ENCODE measurements around the gene STXBP2. TPM values are rescaled to one million over a fixed set of nuclear protein-coding genes. Genes with fewer than 3 reads are reported as not detected.

Gene STXBP2
- total RNA-seq, 4 donors from 2014 or later: 7.2 to 14.4 (median 11.7) TPM

DNA sequence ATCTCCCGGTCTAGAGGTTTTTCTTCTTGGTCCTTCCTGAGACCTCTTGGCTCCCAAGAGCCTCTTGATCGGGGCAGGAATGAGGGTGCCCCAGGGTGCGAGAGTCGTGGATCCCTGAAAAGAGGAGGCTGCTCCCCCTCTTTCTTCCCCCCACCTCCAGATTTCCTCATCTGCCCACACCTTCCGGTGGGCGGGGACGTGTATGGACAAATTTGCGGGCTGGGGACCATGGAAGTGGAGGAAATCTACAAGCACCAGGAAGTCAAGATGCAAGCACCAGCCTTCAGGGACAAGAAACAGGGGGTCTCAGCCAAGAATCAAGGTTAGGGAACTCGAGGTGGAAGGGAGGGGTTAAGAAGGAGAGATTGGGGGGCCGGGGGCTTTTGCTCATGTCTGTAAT lies 39.9 kb downstream of the STXBP2 start, which contains the start of gene MCEMP1:
Gene MCEMP1 (plus strand): TSS at position 237 of the 400 bp plus-strand sequence. CDS start 31 bp downstream, at position 268.
- Histone ChIP-seq H3K36me3 (no peaks in the 10 kb centered on the region), H3K27me3 (peaks cover 0 to 73% (median 4%) of the 10 kb centered on the region in 4 donors), H3K27ac (replicated peaks in 1 of 4) (no peak within 1 kb of the TSS), H3K9me3 (no peaks in the 10 kb centered on the region), H3K4me3 (no peak within 1 kb of the TSS), H3K4me1 (peaks cover 5 to 24% (median 14%) of the 10 kb centered on the region in 4 donors)
- TF ChIP-seq POLR2AphosphoS5 (IDR thresholded peaks at IDR 0.05) (no peak), EP300 (IDR thresholded peaks at IDR 0.05) (no peak), POLR2A (IDR thresholded peaks at IDR 0.05; ENCODE audit: low read depth) (no peak)
- TF ChIP-seq, protein P1, sequence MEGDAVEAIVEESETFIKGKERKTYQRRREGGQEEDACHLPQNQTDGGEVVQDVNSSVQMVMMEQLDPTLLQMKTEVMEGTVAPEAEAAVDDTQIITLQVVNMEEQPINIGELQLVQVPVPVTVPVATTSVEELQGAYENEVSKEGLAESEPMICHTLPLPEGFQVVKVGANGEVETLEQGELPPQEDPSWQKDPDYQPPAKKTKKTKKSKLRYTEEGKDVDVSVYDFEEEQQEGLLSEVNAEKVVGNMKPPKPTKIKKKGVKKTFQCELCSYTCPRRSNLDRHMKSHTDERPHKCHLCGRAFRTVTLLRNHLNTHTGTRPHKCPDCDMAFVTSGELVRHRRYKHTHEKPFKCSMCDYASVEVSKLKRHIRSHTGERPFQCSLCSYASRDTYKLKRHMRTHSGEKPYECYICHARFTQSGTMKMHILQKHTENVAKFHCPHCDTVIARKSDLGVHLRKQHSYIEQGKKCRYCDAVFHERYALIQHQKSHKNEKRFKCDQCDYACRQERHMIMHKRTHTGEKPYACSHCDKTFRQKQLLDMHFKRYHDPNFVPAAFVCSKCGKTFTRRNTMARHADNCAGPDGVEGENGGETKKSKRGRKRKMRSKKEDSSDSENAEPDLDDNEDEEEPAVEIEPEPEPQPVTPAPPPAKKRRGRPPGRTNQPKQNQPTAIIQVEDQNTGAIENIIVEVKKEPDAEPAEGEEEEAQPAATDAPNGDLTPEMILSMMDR (IDR thresholded peaks at IDR 0.05): no peak
- 51% methylated on average over 10 of the region's 10 CpGs for WGBS
- no peak for DNase-seq (ENCODE audit: extremely low spot score)
- intact Hi-C loops (cut with DNase I): no loop called here

DNA sequence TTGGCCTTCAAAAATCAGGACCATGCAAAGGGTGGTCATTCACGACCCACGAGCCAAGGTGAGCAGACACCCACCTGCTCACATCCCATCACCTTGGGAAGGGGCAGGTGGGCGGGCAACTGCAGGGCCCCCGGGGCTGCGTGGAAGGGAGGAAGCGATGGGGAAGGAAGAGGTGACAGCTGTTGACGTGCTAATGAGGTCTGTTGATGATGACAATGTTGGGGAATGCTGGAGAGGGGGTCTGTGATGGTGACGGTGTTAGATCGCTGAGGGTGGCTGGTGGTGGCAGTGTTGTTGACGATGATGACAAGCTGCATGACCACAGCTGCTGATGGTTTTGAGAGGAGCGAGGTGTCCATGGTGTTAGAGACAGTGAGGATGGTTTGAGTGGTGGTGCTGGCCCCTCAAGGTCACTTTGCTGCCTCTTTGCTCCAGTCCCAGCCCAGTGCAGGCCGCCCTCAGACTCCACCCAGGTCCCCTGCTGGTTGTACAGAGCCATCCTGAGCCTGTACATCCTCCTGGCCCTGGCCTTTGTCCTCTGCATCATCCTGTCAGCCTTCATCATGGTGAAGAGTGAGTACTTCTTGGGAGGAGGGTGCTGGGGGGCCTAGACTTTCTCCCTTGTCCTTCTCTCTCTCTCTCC lies 40.9 kb downstream of the STXBP2 start:
- H3K27me3 ChIP-seq: peaks cover 0 to 64% (median 3%) of the 10 kb centered on the region in 4 donors
- no peak for DNase-seq (ENCODE audit: extremely low spot score)
- no peak overlapping the region for H3K27ac ChIP-seq (replicated peaks in 1 of 4)
- H3K36me3 ChIP-seq: peaks cover 0 to 8% (median 7%) of the 10 kb centered on the region in 4 donors
- intact Hi-C loops (cut with DNase I): no loop called here
- no peaks in the 10 kb centered on the region for H3K9me3 ChIP-seq
- H3K4me1 ChIP-seq: peaks cover 10 to 33% (median 22%) of the 10 kb centered on the region in 4 donors
- WGBS: 49% methylated on average over 12 of the region's 12 CpGs
- H3K4me3 ChIP-seq: no peak overlapping the region
- TF ChIP-seq, protein P1 (IDR thresholded peaks at IDR 0.05): no peak
- TF ChIP-seq EP300 (IDR thresholded peaks at IDR 0.05) (no peak), POLR2AphosphoS5 (IDR thresholded peaks at IDR 0.05) (no peak), POLR2A (IDR thresholded peaks at IDR 0.05; ENCODE audit: low read depth) (no peak)

DNA sequence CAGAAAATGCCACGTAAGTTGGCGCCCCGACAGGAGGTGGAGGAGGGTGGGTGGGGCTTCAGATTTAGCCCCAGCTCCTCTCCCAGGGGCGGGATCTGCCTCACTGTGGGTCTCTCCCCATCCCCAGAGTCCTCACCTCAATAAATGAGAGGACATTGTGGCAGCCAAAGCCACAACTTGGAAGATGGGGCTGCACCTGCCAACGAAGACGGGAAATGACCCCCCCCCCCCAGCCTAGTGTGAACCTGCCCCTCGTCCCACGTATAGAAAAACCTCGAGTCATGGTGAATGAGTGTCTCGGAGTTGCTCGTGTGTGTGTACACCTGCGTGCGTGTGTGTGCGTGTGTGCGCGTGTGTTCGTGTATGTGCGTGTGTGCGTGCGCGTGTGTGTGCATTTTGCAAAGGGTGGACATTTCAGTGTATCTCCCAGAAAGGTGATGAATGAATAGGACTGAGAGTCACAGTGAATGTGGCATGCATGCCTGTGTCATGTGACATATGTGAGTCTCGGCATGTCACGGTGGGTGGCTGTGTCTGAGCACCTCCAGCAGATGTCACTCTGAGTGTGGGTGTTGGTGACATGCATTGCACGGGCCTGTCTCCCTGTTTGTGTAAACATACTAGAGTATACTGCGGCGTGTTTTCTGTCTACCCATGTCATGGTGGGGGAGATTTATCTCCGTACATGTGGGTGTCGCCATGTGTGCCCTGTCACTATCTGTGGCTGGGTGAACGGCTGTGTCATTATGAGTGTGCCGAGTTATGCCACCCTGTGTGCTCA lies 42.3 kb downstream of the STXBP2 start:
- 53% methylated on average over 28 of the region's 30 CpGs for WGBS
- H3K27me3 ChIP-seq: peaks cover 0 to 54% (median 3%) of the 10 kb centered on the region in 4 donors
- peaks cover 0 to 22% (median 21%) of the 10 kb centered on the region in 4 donors for H3K36me3 ChIP-seq
- H3K4me3 ChIP-seq: no peak overlapping the region
- peaks cover 10 to 32% (median 22%) of the 10 kb centered on the region in 4 donors for H3K4me1 ChIP-seq
- DNase-seq (ENCODE audit: extremely low spot score): no peak
- H3K27ac ChIP-seq (replicated peaks in 1 of 4): no peak overlapping the region
- TF ChIP-seq, protein P1 (IDR thresholded peaks at IDR 0.05): no peak
- TF ChIP-seq EP300 (IDR thresholded peaks at IDR 0.05) (no peak), POLR2AphosphoS5 (IDR thresholded peaks at IDR 0.05) (no peak), POLR2A (IDR thresholded peaks at IDR 0.05; ENCODE audit: low read depth) (no peak)
- intact Hi-C loops (cut with DNase I): no loop called here
- H3K9me3 ChIP-seq: no peaks in the 10 kb centered on the region

DNA sequence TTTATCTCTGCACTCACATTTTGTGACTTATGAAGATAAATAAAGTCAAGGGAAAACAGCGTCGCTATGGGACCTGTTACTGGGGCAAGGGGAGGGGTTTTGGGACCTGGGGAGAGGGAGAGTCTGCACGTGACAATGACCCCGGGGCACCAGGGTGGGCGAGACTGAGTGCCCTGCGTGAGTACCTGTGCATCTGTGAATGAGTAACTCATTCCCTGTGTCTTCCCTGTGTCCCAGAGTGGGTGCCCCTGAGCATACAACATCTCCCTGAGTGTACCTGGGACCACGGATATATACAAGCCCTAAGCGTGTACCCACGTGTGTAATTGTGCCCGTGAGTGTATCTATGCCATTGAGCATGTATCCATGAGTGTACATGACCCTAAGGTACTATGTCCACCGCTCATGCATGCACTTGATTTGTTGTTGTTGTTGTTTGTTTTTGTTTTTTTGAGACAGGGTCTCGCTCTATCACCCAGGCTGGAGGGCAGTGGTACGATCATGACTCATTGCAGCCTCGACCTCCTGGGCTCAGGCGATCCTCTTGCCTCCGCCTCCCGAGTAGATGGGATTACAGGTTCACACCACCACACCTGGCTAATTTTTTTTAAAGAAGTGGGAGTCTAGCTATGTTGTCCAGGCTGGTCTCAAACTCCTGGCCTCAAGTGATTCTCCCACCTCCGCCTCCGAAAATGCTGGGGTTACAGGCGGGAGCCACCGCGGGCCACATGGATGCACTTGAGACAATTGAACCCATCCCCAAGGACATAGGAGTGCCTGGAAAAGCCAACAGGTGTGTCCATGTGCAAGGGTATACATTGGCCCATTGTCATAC lies 43.1 kb downstream of the STXBP2 start:
- H3K27me3 ChIP-seq: peaks cover 0 to 54% (median 3%) of the 10 kb centered on the region in 4 donors
- peak overlapping the region; percentile 75 to 100 (median 88) for H3K4me3 ChIP-seq
- peaks cover 0 to 30% (median 24%) of the 10 kb centered on the region in 4 donors for H3K36me3 ChIP-seq
- TF ChIP-seq POLR2A (IDR thresholded peaks at IDR 0.05; ENCODE audit: low read depth) (no peak), POLR2AphosphoS5 (IDR thresholded peaks at IDR 0.05) (no peak), EP300 (IDR thresholded peaks at IDR 0.05) (no peak)
- TF ChIP-seq, protein P1 (IDR thresholded peaks at IDR 0.05): no peak
- H3K4me1 ChIP-seq: peaks cover 10 to 29% (median 22%) of the 10 kb centered on the region in 4 donors
- H3K27ac ChIP-seq (replicated peaks in 1 of 4): peak overlapping the region in 1 of 4 donors; percentile 90
- intact Hi-C loops (cut with DNase I): loop anchor here (5.0 to 10.0 kb wide), 2 partner anchors 115 to 328 kb away; no protein-coding TSS in a partner anchor
- H3K9me3 ChIP-seq: no peaks in the 10 kb centered on the region
- 54% methylated on average over 22 of the region's 22 CpGs for whole genome bisulfite sequencing
- DNase-seq (ENCODE audit: extremely low spot score): no peak

Measured in esophagus muscularis mucosa (tissue), 4 donors.